GM19463 (cell line): ENCODE results near the gene TMEFF1.
A peak's percentile ranks its signal among the peaks of the same experiment; 100 is the strongest.

ENCODE experiments used
- ATAC-seq: cut with Tn5 transposase; IDR thresholded peaks from one replicate; pipeline ENCODE4 v1.9.1; 2021; ENCODE audit warnings: mild to moderate bottlenecking, moderate library complexity; ENCODE audit not compliant: unreplicated experiment

The TMEFF1 gene

DNA sequence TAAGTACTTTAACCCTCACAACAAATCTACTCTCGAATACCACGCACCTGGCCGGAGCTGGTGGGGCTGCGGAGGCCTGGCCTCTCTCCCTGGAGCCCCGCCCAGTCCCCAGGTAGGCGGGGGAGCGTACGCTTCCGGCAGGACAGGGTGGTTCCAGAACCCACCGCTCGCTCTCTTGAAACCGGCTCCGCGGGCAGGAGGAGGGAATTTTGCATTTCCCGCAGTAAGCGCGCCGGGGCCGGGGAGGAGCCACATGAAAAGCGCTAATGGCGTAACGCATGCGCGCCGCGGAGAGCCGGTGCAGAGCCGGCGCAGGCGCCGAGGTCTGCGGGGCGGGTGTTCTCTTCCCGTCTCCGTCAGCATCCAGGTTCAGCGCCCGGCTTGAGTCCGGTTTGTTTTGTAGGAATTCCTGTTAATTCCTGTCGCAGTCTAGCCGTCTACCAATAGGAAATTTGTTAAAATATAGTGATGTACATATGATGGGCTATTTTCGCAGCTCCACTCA, 125.7 kb downstream of the TMEFF1 start:
- ATAC-seq: peak; percentile 76

DNA sequence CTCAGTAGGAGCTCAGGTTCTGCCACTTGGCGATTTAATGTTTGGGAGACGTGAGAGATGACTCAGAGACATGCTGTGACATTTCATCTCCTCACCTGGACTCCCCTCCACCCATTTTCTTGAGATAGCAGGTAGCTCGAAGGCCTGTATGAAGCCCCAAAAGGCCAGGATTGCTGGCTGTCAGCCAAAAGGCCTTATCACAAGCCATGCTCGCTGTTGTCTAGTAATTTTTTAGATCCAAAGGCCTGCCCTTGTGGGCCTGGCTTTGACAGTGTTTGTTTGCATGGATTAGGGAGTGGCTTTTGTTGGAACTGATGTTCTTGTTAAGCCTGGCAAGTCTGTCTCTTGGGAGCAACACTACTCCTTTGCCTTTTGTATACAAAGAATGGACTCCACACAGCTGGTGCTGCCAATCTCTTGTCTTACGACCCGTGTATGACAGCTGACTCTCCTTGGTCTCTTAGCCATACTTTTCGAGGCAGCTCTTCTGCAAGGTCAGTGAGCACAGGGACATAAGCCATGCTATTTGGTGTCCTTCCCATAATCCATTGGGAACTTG, 127.7 kb downstream of the TMEFF1 start:
- ATAC-seq: no peak

DNA sequence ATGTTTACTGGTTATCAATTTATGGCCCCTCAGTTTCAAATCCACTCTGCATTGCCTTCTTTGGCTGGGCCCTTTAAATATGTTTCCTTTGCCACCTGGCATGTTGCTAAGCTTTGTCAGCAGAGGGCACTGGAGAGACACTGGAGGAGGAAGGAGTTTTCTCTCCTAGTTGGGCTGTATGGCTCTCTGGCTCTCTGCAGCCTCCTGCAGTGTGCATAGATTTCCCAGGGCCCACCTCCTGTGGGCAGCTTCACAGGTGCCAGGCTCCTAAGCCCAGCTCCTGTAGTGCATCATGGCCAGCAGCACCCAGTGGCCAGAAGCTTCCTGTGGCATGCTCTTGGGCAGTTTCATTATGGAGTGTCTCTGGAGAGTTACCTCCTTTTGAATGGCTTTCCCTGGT, 128.3 kb downstream of the TMEFF1 start:
- peak; percentile 55 for ATAC-seq

DNA sequence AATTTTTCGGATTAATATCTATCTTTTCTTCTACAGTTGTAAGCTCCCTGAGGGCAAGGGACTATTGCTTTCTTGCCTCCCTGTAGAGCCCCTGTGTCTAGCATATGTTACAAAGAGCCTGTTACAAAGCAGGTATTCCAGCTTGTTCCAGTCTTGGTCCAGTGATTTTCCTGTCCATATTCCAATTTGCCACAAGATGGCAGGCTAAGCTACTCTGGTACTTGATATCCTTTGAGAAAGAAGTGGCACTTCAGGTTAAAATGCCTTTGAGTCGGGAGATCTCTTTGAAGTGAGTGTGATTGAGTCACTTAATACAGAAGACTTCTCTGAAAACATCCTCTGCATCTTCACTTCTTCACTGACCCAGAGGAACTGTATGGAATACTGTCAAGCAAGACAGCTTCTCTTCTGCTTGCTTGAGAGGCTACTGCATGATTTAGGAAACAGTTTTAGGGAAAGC, 129.4 kb downstream of the TMEFF1 start:
- no peak for ATAC-seq

DNA sequence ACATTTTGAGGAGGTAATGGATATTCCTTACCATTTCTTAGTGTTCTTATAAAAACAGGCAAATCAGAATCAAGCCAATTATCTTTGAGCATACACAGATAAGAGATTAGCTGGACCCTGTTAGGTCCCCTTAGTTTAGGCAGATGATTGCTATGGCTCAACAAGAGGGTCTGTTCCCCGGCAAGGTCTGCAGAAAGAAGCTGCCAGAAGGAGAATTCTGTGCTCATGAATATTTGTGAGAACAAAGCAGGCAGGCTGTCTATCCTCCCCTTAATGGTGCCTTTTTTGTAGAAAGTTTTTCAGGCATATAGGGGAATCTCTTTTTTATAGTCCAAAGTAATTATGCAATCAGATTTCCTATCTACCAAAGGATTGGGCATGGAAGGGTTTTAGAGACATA, 132.5 kb downstream of the TMEFF1 start:
- no peak for ATAC-seq

DNA sequence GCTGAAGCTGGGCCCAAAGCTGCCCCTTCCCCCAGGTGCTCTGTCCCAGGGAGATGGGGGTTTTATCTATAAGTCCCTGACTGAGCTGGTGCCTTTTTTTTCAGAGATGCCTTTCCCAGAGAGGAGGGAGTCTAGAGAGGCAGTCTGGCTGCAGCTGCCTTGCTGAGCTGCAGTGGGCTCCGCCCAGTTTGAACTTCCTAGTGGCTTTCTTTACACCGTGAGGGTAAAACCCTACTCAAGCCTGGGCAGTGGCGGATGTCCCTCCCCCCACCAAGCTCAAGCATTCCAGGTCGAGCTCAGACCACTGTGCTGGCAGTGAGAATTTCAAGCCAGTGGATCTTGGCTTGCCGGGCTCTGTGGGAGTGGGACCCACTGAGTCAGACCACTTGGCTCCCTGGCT, 146.2 kb downstream of the TMEFF1 start:
- no peak for ATAC-seq

DNA sequence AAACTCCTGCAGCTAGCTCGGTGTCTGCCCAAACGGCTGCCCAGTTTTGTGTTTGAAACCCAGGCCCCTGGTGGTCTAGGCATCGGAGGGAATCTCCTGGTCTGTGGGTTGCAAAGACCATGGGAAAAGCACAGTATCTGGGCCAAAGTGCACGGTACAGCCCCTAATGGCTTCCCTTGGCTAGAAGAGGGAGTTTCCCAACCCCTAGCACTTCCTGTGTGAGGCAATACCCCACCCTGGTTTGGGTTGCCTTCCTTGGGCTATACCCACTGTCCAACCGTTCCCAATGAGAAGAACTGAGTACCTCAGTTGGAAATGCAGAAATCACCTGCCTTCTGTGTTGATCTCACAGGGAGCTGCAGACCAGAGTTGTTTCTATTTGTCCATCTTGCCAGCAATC, 146.7 kb downstream of the TMEFF1 start:
- peak; percentile 77 for ATAC-seq

DNA sequence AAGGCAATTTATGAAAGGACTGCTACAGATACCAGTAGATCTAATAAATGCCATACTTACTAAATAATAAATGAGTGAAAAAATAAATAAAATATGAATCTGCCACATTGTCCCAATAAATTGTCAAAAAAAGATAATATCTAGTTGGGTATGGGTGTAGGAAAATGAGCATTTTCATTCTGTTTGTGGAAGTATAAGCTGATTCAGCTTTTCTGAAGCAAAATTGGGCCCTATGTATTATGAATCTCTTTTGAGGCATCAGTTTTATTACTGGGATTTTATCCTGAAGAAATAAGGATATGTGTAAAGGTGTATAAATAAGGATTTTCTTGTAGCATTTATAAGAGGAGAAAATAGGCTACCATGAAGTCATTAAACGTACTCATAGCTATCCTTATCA, 151.0 kb downstream of the TMEFF1 start:
- ATAC-seq: no peak

DNA sequence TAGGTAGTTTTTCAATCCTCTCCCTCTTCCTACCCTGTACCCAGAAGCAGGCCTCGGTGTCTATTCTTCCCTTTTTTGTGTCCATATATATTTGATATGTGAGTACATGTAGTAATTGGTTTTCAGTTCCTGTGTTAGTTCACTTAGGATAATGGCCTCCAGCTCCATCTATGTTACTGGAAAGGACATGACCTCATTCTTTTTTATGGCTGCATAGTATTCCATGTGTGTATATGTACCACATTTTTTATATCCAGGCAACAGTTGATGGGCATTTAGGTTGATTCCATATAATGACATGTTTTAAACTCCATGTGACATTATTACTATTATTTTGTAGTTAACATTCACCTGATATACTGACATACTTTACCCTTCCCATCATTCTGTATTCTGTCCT, 154.0 kb downstream of the TMEFF1 start:
- no peak for ATAC-seq
